Measurements from ENCODE around the gene GCAT. TPM values are rescaled to one million over a fixed set of nuclear protein-coding genes. Genes with fewer than 3 reads are reported as not detected.

Gene GCAT
- total RNA-seq, 2 donors from 2014 or later, result 31.6 to 42.5 TPM

DNA sequence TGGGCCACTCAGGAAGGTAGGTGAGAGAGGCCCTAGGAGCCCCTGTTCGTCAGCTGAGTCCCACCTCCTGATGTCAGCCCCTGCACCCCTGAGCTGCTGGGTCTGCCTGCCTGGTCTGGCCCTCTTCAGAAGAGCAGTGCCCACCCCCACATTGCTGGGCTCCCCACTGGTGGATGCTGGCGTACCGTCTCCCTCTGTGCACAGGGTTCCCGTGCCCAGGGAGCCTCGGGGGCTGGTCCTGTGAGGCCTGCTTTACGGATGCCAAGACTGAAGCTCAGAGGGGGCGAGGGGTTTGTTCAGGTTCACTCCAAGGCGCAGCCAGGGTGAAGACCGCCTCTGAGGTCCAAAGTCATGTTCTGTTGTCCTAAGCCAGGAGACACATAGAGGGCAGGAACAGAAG is 44.7 kb upstream of the GCAT start:
- H3K27me3 ChIP-seq, result no peaks in the 10 kb centered on the region
- no peaks in the 10 kb centered on the region for H3K9me3 ChIP-seq
- TF ChIP-seq, protein P1, sequence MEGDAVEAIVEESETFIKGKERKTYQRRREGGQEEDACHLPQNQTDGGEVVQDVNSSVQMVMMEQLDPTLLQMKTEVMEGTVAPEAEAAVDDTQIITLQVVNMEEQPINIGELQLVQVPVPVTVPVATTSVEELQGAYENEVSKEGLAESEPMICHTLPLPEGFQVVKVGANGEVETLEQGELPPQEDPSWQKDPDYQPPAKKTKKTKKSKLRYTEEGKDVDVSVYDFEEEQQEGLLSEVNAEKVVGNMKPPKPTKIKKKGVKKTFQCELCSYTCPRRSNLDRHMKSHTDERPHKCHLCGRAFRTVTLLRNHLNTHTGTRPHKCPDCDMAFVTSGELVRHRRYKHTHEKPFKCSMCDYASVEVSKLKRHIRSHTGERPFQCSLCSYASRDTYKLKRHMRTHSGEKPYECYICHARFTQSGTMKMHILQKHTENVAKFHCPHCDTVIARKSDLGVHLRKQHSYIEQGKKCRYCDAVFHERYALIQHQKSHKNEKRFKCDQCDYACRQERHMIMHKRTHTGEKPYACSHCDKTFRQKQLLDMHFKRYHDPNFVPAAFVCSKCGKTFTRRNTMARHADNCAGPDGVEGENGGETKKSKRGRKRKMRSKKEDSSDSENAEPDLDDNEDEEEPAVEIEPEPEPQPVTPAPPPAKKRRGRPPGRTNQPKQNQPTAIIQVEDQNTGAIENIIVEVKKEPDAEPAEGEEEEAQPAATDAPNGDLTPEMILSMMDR (IDR thresholded peaks at IDR 0.05), result no peak
- TF ChIP-seq POLR2A (IDR thresholded peaks at IDR 0.05), result no peak
- DNase-seq, result no peak
- no peak overlapping the region for H3K27ac ChIP-seq
- WGBS, 2 donors, result 75 to 93% methylated on average over 1 to 9 of the region's 9 CpGs
- H3K4me1 ChIP-seq, result no peaks in the 10 kb centered on the region
- H3K4me3 ChIP-seq, result no peak overlapping the region
- peaks cover 0 to 11% of the 10 kb centered on the region in 2 donors for H3K36me3 ChIP-seq (replicated peaks in 1 of 2; ENCODE audit: insufficient read depth in 1 of 2, low read depth in 2 of 2)
- ATAC-seq, result no peak
- intact Hi-C loops (cut with DNase I), result no loop called here

DNA sequence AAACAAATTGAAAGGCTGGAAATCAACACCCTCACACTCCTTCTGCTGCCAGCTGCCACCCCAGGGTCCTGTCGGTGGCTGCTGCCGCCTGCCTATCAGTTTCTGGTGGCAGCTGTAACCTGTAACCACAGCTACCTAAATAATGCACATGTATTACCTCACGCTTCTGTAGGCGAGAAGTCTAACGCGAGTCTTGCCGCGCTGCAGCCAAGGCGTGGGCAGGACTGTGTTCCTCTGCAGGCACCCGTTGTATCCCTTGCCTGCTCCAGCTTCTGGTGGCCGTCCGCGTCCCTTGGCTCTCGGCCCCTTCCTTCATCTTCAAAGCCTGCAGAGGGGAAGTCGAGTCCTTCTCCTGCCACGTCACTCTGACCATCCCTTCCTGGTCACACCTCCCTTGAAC is 44.1 kb upstream of the GCAT start:
- no peak for DNase-seq
- WGBS, 2 donors, result 87 to 97% methylated on average over 16 of the region's 16 CpGs
- no peaks in the 10 kb centered on the region for H3K4me1 ChIP-seq
- H3K9me3 ChIP-seq, result no peaks in the 10 kb centered on the region
- intact Hi-C loops (cut with DNase I), result no loop called here
- H3K4me3 ChIP-seq, result no peak overlapping the region
- no peak for ATAC-seq
- no peaks in the 10 kb centered on the region for H3K27me3 ChIP-seq
- peaks cover 0 to 12% of the 10 kb centered on the region in 2 donors for H3K36me3 ChIP-seq (replicated peaks in 1 of 2; ENCODE audit: insufficient read depth in 1 of 2, low read depth in 2 of 2)
- TF ChIP-seq, protein P1 (IDR thresholded peaks at IDR 0.05), result no peak
- TF ChIP-seq POLR2A (IDR thresholded peaks at IDR 0.05), result no peak
- H3K27ac ChIP-seq, result no peak overlapping the region

DNA sequence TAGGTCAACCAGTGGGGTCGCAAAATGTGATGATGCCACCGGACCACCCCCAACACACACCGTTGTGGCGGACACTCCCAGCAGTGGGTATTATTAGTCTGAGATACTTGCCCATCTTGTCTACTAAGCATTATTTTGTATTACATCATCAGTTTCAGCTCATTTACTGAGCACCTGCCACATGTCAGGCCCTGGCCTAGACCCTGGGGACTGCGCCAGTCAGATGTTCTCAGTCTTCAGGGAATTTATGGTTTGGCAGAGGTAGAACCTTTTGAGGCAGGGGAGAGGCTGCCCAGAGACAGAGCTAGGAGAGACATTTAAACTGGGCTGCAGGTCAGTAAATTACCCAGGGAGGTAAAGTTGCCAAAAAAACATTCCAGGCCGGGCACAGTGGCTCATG is 43.1 kb upstream of the GCAT start:
- no peak for ATAC-seq
- intact Hi-C loops (cut with DNase I), result no loop called here
- 79 to 81% methylated on average over 6 of the region's 6 CpGs for WGBS, 2 donors
- Histone ChIP-seq H3K4me1 (no peaks in the 10 kb centered on the region), H3K27me3 (no peaks in the 10 kb centered on the region), H3K9me3 (no peaks in the 10 kb centered on the region), H3K4me3 (no peak overlapping the region), H3K27ac (no peak overlapping the region), H3K36me3 (replicated peaks in 1 of 2; ENCODE audit: insufficient read depth in 1 of 2, low read depth in 2 of 2) (peaks cover 0 to 7% of the 10 kb centered on the region in 2 donors)
- no peak for DNase-seq
- no peak for TF ChIP-seq POLR2A (IDR thresholded peaks at IDR 0.05)
- TF ChIP-seq, protein P1 (IDR thresholded peaks at IDR 0.05), result no peak

DNA sequence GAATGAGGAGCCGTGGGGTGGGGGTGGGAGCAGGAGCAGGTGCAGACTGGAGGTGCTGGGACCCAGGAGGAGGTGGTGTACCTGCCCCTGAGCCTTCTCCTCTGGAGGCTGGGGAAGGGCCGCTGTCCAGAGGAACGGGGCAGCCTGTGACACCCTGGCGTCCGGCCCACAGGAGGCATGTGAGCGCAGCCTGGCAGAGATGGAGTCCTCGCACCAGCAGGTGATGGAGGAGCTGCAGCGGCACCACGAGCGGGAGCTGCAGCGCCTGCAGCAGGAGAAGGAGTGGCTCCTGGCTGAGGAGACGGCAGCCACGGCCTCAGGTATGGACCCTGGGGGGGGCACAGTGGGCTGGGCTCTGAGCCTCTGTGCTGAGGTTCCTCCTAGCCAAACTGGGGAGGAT is 42.2 kb upstream of the GCAT start:
- Histone ChIP-seq H3K4me3 (no peak overlapping the region), H3K27me3 (no peaks in the 10 kb centered on the region), H3K36me3 (replicated peaks in 1 of 2; ENCODE audit: insufficient read depth in 1 of 2, low read depth in 2 of 2) (peaks cover 0 to 5% of the 10 kb centered on the region in 2 donors), H3K9me3 (no peaks in the 10 kb centered on the region), H3K4me1 (no peaks in the 10 kb centered on the region), H3K27ac (no peak overlapping the region)
- TF ChIP-seq POLR2A (IDR thresholded peaks at IDR 0.05), result no peak
- TF ChIP-seq, protein P1 (IDR thresholded peaks at IDR 0.05), result no peak
- ATAC-seq (no peak), DNase-seq (no peak)
- intact Hi-C loops (cut with DNase I), result no loop called here
- WGBS, 2 donors, result 78 to 87% methylated on average over 3 to 12 of the region's 13 CpGs

DNA sequence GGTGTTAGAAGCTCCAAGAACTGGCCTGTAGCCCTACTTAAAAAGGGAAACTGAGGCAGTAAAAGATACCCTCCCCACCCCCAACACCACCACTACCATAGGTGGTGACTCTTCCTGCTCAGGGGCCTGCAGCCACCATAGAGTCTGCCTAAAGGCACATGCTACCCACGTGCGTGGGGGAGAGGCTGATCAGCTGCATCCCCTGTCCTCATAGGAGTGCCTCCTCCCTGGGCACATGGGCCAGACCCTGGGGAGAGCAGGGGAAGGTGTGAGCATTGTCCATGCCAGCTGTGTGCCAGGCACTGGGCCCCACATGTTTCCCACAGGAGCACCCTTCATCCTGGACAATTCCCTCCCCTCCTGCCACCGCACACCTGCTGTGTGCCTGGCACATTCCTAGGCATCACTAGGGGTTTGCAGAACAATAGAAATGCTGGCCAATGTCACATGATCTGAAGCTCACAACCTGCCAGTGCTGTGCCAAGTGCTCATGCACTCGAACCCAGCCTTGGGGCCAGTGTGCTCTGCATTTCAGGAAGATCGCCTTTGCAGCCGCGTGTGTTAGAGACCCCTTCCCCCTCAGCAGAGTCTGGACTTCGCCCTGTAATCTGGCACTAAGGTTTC is 41.7 kb upstream of the GCAT start:
- peaks cover 0 to 5% of the 10 kb centered on the region in 2 donors for H3K36me3 ChIP-seq (replicated peaks in 1 of 2; ENCODE audit: insufficient read depth in 1 of 2, low read depth in 2 of 2)

More for the DNA sequence above, 41.7 kb upstream of the GCAT start:
- WGBS, 2 donors, result 82 to 92% methylated on average over 5 to 8 of the region's 8 CpGs
- H3K27ac ChIP-seq, result no peak overlapping the region
- no peaks in the 10 kb centered on the region for H3K9me3 ChIP-seq
- no peaks in the 10 kb centered on the region for H3K4me1 ChIP-seq
- TF ChIP-seq, protein P1 (IDR thresholded peaks at IDR 0.05), result no peak
- TF ChIP-seq POLR2A (IDR thresholded peaks at IDR 0.05), result no peak
- intact Hi-C loops (cut with DNase I), result no loop called here
- no peak for ATAC-seq
- DNase-seq, result no peak
- H3K4me3 ChIP-seq, result no peak overlapping the region
- no peaks in the 10 kb centered on the region for H3K27me3 ChIP-seq

Measured in body of pancreas (tissue), 4 donors.